ENCODE data around the gene FIS1.
"Not testable (repeated sequence)": the region's sequence is repeated elsewhere in the genome, so short reads cannot be mapped to it uniquely, and the experiment has no call there.

FIS1 gene

DNA sequence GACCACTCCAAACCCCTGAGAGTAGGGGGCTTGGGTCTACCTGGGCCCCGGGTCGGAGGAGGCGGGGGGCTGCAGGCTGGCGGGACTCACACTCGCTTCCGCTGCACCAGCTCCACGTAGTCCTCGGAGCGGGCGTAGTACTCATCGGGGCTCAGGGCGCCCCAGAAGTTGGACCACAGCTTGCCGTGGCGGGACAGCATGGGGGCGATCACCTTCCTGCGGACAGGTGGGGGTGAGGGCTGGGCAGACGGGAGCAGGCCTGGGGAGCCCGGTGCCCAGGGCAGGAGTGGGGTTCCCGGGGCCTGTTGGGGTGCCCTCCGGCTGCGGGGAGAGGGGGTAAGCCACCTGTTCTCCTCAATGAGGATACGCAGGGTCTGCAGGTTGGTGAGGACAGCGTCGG lies 33.4 kb downstream of the FIS1 start:
- TF ChIP-seq, protein P1, sequence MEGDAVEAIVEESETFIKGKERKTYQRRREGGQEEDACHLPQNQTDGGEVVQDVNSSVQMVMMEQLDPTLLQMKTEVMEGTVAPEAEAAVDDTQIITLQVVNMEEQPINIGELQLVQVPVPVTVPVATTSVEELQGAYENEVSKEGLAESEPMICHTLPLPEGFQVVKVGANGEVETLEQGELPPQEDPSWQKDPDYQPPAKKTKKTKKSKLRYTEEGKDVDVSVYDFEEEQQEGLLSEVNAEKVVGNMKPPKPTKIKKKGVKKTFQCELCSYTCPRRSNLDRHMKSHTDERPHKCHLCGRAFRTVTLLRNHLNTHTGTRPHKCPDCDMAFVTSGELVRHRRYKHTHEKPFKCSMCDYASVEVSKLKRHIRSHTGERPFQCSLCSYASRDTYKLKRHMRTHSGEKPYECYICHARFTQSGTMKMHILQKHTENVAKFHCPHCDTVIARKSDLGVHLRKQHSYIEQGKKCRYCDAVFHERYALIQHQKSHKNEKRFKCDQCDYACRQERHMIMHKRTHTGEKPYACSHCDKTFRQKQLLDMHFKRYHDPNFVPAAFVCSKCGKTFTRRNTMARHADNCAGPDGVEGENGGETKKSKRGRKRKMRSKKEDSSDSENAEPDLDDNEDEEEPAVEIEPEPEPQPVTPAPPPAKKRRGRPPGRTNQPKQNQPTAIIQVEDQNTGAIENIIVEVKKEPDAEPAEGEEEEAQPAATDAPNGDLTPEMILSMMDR (IDR thresholded peaks at IDR 0.05; ENCODE audit: control insufficient read depth, insufficient read depth, low read depth, low read length, missing control alignments), result no peak
- no peak overlapping the region for H3K4me3 ChIP-seq (ENCODE audit: control insufficient read depth, low read depth, low read length)
- no peak for DNase-seq (ENCODE audit: low read depth)

DNA sequence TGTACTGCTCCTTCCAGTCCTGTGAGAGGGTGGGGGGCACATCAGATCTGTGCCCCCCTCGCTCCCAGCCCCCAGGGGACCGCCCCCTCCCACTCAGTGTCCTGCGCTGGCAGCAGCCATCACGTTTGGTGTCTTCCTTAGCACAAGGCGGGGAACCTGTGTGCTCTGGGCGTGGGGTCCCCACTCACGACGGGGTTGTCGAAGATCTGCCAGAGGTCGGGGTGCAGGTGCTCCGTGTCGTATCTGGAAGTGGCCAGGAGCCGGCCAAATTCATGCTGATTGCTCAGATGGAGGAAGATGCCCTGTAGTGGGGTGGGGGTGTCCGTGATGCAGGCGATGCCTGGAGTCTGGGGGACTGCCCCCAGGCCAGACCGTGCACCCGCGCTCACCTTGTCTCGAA lies 34.7 kb downstream of the FIS1 start:
- DNase-seq (ENCODE audit: low read depth), result no peak
- no peak overlapping the region for H3K4me3 ChIP-seq (ENCODE audit: control insufficient read depth, low read depth, low read length)
- TF ChIP-seq, protein P1 (IDR thresholded peaks at IDR 0.05; ENCODE audit: control insufficient read depth, insufficient read depth, low read depth, low read length, missing control alignments), result no peak

DNA sequence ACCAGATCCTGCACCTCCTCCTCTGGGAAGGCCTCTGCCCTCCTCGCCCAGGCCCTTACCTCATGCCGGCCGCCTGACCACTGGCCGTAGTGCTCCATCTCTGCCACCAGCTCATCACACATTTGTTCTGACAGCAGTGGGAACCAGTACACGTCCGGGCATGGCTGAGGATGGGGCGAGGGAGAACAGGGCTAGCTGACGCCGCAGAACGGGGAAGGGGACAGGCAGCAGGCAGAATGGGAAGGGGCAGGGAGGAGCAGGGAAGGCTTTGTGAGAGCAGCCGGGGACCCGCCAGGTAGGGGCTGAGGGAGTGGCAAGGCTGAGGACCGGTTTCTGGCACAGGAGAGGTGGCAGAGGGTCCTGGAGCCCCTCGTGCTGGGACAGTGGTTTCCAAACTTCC lies 36.1 kb downstream of the FIS1 start:
- no peak for DNase-seq (ENCODE audit: low read depth)
- TF ChIP-seq, protein P1 (IDR thresholded peaks at IDR 0.05; ENCODE audit: control insufficient read depth, insufficient read depth, low read depth, low read length, missing control alignments), result no peak

DNA sequence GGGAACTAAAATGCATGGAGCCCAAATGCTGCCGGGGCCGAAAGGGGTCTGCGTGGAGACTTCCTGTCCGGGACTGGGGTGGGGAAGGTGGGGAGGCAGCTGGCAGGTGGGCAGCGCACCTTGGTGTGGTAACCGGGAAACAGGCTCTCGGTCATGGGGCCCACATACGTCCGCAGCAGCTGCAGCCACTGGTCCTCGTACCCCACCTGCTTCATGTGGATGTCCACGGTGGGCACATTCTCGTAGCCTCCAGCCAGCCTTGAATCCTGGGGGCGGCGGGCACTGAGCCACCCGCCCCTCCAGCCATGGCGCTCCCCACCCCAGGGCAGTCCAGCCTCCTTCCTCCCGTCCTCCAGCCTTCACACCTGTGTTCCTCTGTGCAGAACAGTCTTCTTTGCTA lies 37.4 kb downstream of the FIS1 start:
- TF ChIP-seq, protein P1 (IDR thresholded peaks at IDR 0.05; ENCODE audit: control insufficient read depth, insufficient read depth, low read depth, low read length, missing control alignments), result no peak
- no peak for DNase-seq (ENCODE audit: low read depth)

More for the DNA sequence above, 36.1 kb downstream of the FIS1 start:
- no peak overlapping the region for H3K4me3 ChIP-seq (ENCODE audit: control insufficient read depth, low read depth, low read length)

DNA sequence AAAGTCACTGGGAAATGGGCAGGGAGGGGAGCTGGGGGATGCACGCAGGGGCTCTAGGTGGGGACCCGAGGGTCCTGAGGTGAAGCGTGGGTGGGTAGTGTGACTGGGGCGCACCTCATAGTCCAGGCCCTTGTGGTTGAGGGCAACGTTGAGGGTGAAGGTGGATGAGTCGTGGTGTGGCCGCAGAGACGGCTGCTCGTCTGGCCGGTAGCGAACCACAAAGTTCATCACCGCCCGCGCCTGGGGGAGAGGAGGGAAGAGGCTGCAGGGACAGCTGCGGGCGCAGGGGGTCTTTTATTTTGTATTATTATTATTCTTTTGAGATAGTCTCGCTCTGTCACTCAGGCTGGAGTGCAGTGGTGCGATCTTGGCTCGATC lies 38.2 kb downstream of the FIS1 start:
- no peak overlapping the region for H3K4me3 ChIP-seq (ENCODE audit: control insufficient read depth, low read depth, low read length)
- TF ChIP-seq, protein P1 (IDR thresholded peaks at IDR 0.05; ENCODE audit: control insufficient read depth, insufficient read depth, low read depth, low read length, missing control alignments), result no peak
- DNase-seq (ENCODE audit: low read depth), result no peak

More for the DNA sequence above, 37.4 kb downstream of the FIS1 start:
- no peak overlapping the region for H3K4me3 ChIP-seq (ENCODE audit: control insufficient read depth, low read depth, low read length)

DNA sequence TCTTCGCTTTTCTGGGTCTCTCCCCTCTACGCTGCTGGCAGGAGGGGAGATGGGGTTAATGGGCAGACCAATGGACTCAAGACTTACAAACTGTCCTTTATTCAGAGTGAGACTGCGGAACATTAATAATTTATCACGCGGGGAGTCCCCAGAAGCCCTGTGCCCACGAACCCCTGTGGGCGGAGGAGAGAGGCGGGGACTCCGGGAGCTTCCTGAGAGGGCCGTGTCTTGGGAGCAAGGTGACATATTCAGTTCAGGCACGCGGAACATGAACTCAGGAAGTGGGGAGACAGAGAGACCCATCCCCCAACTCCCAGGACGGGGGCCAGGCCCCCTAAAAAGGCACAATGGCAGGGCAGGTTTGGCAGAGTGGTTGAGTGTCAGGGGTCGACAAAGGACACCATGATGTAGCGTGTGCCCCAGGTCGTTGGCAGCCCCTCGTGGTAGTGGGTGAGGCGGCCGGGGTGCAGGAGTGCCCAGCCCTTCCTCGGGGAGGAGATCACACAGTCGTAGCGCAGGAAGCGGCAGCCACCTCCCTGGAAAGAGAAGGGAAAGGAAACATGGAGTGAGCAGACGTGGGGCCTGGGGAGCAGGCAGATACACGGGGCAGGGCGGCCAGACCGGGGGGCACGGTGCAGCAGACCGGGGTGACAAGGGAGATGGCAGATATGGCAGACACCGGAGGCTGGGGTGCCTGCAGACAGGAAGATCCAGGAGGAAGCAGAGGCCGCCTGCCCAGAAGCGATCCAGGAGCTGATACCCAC lies 38.8 kb downstream of the FIS1 start:
- TF ChIP-seq, protein P1 (IDR thresholded peaks at IDR 0.05; ENCODE audit: control insufficient read depth, insufficient read depth, low read depth, low read length, missing control alignments), result no peak
- DNase-seq (ENCODE audit: low read depth), result no peak
- H3K4me3 ChIP-seq (ENCODE audit: control insufficient read depth, low read depth, low read length), result no peak overlapping the region

DNA sequence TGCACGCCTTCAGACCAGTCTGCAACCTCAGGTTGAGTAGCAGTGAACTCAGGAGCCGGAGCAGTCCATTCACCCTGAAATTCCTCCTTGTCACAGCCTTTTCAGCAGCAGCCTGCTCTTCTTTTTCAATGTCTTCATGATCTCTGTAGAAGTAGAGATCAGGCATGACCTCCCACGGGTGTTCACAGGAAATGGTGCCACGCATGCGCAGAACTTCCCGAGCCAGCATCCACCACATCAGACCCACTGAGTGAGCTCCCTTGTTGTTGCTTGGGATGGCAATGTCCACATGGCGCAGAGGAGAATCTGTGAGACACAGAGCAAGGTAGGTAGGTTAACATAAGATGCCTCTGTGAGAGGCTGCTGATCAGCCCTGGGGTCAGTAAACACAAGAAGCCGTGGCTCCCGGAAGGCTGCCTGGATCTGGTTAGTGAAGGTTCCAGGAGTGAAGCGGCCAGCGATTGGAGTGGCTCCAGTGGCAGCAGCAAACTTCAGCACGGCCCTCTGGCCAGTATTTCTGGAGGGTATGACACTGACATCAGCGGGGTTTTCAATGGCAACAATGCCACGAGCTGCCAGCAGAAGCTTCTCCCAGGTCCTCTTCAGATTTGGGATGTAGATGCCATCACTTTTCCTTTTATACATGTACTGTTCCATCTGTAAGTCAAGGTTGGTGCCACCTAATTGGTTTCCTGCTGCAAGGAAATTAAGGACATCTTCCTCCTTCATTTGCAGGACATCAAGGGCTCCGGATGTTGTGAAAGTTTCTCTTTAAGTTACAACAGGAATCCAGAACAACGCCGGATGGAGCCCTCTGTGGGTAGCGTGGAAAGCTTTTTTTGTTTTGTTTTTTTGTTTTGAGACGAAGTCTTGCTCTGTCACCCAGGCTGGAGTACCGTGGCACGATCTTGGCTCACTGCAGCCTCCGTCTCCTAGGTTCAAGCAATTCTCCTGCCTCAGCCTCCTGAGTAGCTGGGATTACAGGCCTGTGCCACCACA lies 40.8 kb downstream of the FIS1 start:
- DNase-seq (ENCODE audit: low read depth); H3K4me3 ChIP-seq (ENCODE audit: control insufficient read depth, low read depth, low read length): not testable (repeated sequence)

All from AG09309 (cell line).